Measurements from ENCODE around the gene INSL4.

DNA sequence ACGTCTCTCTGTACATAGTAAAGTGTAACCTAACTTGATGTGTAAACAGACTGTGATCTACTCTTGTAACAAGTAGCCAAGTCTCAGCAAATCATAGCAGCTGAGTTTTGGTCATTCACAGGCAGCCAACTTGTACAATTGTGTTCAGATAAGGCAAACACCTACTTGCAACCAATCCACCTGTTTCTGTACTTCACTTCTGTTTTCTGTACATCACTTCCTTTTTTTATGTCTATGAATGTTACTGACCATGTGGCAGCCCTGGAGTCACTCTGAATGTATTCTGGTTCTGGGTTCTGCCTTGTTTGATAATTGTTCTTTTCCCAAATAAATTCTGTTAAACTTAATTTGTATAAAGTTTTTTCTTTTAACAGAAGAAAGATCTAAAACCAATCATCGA lies 47.3 kb downstream of the INSL4 start:
- TF ChIP-seq POLR2A (IDR thresholded peaks at IDR 0.05; ENCODE audit: low read depth, low read length) = no peak
- no peak for TF ChIP-seq RAD21 (IDR thresholded peaks at IDR 0.05; ENCODE audit: low read length)
- TF ChIP-seq, protein P1, sequence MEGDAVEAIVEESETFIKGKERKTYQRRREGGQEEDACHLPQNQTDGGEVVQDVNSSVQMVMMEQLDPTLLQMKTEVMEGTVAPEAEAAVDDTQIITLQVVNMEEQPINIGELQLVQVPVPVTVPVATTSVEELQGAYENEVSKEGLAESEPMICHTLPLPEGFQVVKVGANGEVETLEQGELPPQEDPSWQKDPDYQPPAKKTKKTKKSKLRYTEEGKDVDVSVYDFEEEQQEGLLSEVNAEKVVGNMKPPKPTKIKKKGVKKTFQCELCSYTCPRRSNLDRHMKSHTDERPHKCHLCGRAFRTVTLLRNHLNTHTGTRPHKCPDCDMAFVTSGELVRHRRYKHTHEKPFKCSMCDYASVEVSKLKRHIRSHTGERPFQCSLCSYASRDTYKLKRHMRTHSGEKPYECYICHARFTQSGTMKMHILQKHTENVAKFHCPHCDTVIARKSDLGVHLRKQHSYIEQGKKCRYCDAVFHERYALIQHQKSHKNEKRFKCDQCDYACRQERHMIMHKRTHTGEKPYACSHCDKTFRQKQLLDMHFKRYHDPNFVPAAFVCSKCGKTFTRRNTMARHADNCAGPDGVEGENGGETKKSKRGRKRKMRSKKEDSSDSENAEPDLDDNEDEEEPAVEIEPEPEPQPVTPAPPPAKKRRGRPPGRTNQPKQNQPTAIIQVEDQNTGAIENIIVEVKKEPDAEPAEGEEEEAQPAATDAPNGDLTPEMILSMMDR (conservative IDR thresholded peaks at IDR 0.05; ENCODE audit: low read depth, low read length) = no peak
- no peak for TF ChIP-seq RCOR1 (IDR thresholded peaks at IDR 0.05; ENCODE audit: insufficient replicate concordance, low read length)
- no peak for TF ChIP-seq RFX5 (IDR thresholded peaks at IDR 0.05; ENCODE audit: low read depth, low read length)
- no peak for TF ChIP-seq CHD1 (IDR thresholded peaks at IDR 0.05; ENCODE audit: low read depth, low read length)
- no peak for TF ChIP-seq MXI1 (IDR thresholded peaks at IDR 0.05; ENCODE audit: borderline replicate concordance, low read depth, low read length)
